Mesendoderm (in vitro differentiated cells): ENCODE results near the gene YIPF5. TPM values are rescaled to one million over a fixed set of nuclear protein-coding genes. Genes with fewer than 3 reads are reported as not detected.

Source experiments
- small RNA-seq: library from polyadenylated mRNA; stranded (forward); fragments of <200 nt; extraction: miRNeasy Mini kit (QIAGEN cat#:217004); gene quantifications from one replicate; pipeline ENCODE3, GENCODE V24; 2013; ENCODE audit not compliant: insufficient read depth

YIPF5 gene

Small RNA genes within 50 kb of the gene (small RNA-seq; reads per million reads assigned to genes)
- not detected for gene RN7SL87P
